HG02885 (cell line): Measurements from ENCODE around the gene MPZL3.

ENCODE experiments used
- ATAC-seq: cut with Tn5 transposase; IDR thresholded peaks from one replicate; pipeline ENCODE4 v1.9.1; 2021; ENCODE audit warnings: mild to moderate bottlenecking; ENCODE audit not compliant: unreplicated experiment, poor library complexity

The MPZL3 gene

GRCh38 chr11:118214210-118214914 lies 37.8 kb downstream of the MPZL3 start:
- no peak for ATAC-seq

- no peak for ATAC-seq
Measured at GRCh38 chr11:118213781-118214180, 38.4 kb downstream of the MPZL3 start.

- no peak for ATAC-seq
Measured at GRCh38 chr11:118213201-118213600, 39.0 kb downstream of the MPZL3 start.

GRCh38 chr11:118212781-118213191 lies 39.4 kb downstream of the MPZL3 start:
- no peak for ATAC-seq

- no peak for ATAC-seq
Measured at GRCh38 chr11:118212131-118212725, 39.9 kb downstream of the MPZL3 start.

- no peak for ATAC-seq
Measured at GRCh38 chr11:118211006-118211405, 41.2 kb downstream of the MPZL3 start.

- ATAC-seq: no peak
Measured at GRCh38 chr11:118210323-118210722, 41.8 kb downstream of the MPZL3 start.

GRCh38 chr11:118209033-118209432 lies 43.1 kb downstream of the MPZL3 start:
- ATAC-seq: no peak

GRCh38 chr11:118207079-118207478 lies 45.1 kb downstream of the MPZL3 start:
- ATAC-seq: no peak

GRCh38 chr11:118206391-118207031 lies 45.7 kb downstream of the MPZL3 start:
- ATAC-seq: no peak

- no peak for ATAC-seq
Measured at GRCh38 chr11:118205606-118206378, 46.4 kb downstream of the MPZL3 start.

GRCh38 chr11:118202599-118203422 lies 49.4 kb downstream of the MPZL3 start:
- ATAC-seq: no peak

- ATAC-seq: no peak
Measured at GRCh38 chr11:118201966-118202365, 50.2 kb downstream of the MPZL3 start.

GRCh38 chr11:118200901-118201680 lies 51.1 kb downstream of the MPZL3 start:
- ATAC-seq: no peak

GRCh38 chr11:118200497-118200896 lies 51.7 kb downstream of the MPZL3 start:
- ATAC-seq: no peak

- ATAC-seq: no peak
Measured at GRCh38 chr11:118199135-118199534, 53.0 kb downstream of the MPZL3 start.

- no peak for ATAC-seq
Measured at GRCh38 chr11:118198370-118198769, 53.8 kb downstream of the MPZL3 start.

- no peak for ATAC-seq
Measured at GRCh38 chr11:118194835-118195627, 57.1 kb downstream of the MPZL3 start.
